Measurements from ENCODE around the gene LRP1-AS.
A peak's percentile ranks its signal among the peaks of the same experiment; 100 is the strongest.

Gene LRP1-AS

GRCh38 chr12:57160040-57160439 is 12.6 kb upstream of the LRP1-AS start:
- no peak for DNase-seq (ENCODE audit: low spot score)

- no peak for DNase-seq (ENCODE audit: low spot score)
Observed at GRCh38 chr12:57159311-57159710, 11.9 kb upstream of the LRP1-AS start.

- DNase-seq (ENCODE audit: low spot score) = no peak
Observed at GRCh38 chr12:57158665-57159064, 11.2 kb upstream of the LRP1-AS start.

GRCh38 chr12:57158186-57158585 is 10.8 kb upstream of the LRP1-AS start:
- no peak for DNase-seq (ENCODE audit: low spot score)

GRCh38 chr12:57157588-57158173 is 10.3 kb upstream of the LRP1-AS start:
- DNase-seq (ENCODE audit: low spot score) = no peak

GRCh38 chr12:57156701-57157403 is 9.4 kb upstream of the LRP1-AS start:
- DNase-seq (ENCODE audit: low spot score) = no peak

GRCh38 chr12:57154804-57155434 is 7.5 kb upstream of the LRP1-AS start:
- DNase-seq (ENCODE audit: low spot score) = no peak

GRCh38 chr12:57154076-57154475 is 6.7 kb upstream of the LRP1-AS start:
- DNase-seq (ENCODE audit: low spot score) = no peak

GRCh38 chr12:57153415-57153997 is 6.1 kb upstream of the LRP1-AS start:
- no peak for DNase-seq (ENCODE audit: low spot score)

- DNase-seq (ENCODE audit: low spot score) = no peak
Observed at GRCh38 chr12:57152639-57153038, 5.2 kb upstream of the LRP1-AS start.

GRCh38 chr12:57151741-57152630 is 4.6 kb upstream of the LRP1-AS start:
- DNase-seq (ENCODE audit: low spot score) = no peak

GRCh38 chr12:57150400-57151000 is 3.1 kb upstream of the LRP1-AS start:
- DNase-seq (ENCODE audit: low spot score) = no peak

GRCh38 chr12:57149245-57149900 is 2.0 kb upstream of the LRP1-AS start:
- DNase-seq (ENCODE audit: low spot score) = peak; percentile 79

GRCh38 chr12:57148469-57149244 is 1.2 kb upstream of the LRP1-AS start:
- peak; percentile 77 for DNase-seq (ENCODE audit: low spot score)

GRCh38 chr12:57146092-57146491 is 1.3 kb downstream of the LRP1-AS start:
- DNase-seq (ENCODE audit: low spot score) = no peak

- no peak for DNase-seq (ENCODE audit: low spot score)
Observed at GRCh38 chr12:57145460-57146059, 1.9 kb downstream of the LRP1-AS start.

- DNase-seq (ENCODE audit: low spot score) = no peak
Observed at GRCh38 chr12:57143454-57143853, 4.0 kb downstream of the LRP1-AS start.

- DNase-seq (ENCODE audit: low spot score) = no peak
Observed at GRCh38 chr12:57142727-57143126, 4.7 kb downstream of the LRP1-AS start.

- DNase-seq (ENCODE audit: low spot score) = no peak
Observed at GRCh38 chr12:57142121-57142520, 5.3 kb downstream of the LRP1-AS start.

- DNase-seq (ENCODE audit: low spot score) = no peak
Observed at GRCh38 chr12:57141249-57141648, 6.2 kb downstream of the LRP1-AS start.

Measured in hepatic stellate cell (primary cell).